A172 (cell line): ENCODE data around the gene SBF2. TPM values are rescaled to one million over a fixed set of nuclear protein-coding genes. Genes with fewer than 3 reads are reported as not detected.
"Not testable (repeated sequence)": the region's sequence is repeated elsewhere in the genome, so short reads cannot be mapped to it uniquely, and the experiment has no call there.

Source experiments
- DNase-seq: peaks from one replicate; pipeline ENCODE4 v3.0.0-alpha.2; 2015; ENCODE audit warnings: low spot score
- total RNA-seq: library from RNA; depleted of rRNA; stranded (reverse); fragments of >200 nt; shearing (Covaris generic); gene quantifications from 2 replicates; pipeline ENCODE4 v1.2.3, GENCODE V29; 2014

The SBF2 gene
- total RNA-seq, 1 experiment from 2014 or later: 34.7 TPM

DNA sequence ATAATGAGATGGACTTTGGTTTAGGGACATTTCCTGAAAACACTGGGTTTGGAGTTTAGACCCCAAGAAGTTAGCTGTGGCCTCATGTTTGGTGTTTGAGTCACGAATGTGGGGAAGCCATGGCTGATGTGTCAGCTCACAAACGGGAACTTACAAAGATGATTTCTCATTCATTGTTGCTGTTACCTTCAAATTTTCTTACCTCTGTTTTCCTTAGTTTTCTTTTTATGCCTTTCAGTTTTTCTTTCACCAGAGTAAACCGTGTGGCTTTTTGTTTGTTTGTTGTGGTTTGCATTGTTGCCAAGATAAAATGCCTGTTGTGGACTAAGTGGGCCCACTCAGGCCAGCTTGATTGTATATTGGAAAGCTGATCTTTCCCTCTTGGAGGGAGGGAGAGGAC, 541.0 kb downstream of the SBF2 start:
- DNase-seq: peak; percentile 57

DNA sequence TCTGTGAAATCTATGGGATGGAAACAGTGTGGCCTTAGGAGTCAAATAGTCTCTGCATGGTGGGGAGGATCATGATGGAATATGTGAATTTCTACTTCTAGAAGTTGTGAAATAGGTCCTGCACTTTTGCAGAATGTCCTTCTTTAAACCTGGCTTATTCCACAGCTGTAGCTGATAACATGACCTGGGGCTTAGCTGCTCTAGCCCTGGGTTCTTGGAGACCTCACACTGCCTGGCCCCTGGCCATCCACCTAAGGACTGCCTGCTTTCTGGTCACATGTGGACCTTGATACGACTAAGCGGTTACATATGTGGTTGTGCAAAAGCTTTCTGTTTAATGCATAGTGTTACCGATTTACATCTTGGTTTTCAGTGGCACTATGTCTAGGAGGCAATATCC, 541.9 kb downstream of the SBF2 start:
- no peak for DNase-seq

DNA sequence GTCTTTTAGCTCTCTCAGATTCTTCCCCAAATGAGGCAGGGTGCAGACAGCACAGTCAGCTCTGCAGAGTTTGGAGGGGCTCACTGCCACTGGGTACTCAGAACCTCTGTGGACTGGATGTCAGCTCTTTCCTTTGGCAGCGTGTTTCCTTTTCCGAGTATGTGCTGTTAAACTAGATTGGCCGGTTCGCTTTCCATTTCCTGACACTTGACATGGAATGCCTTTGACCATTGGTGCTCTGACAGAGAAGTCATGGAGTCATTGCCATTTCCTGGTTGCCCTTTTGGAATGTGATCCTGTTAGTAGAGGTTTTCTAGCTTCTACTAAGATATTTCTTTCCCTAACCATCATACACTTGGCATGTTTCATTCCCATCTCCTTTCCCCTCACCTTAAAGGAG, 543.5 kb downstream of the SBF2 start:
- no peak for DNase-seq

DNA sequence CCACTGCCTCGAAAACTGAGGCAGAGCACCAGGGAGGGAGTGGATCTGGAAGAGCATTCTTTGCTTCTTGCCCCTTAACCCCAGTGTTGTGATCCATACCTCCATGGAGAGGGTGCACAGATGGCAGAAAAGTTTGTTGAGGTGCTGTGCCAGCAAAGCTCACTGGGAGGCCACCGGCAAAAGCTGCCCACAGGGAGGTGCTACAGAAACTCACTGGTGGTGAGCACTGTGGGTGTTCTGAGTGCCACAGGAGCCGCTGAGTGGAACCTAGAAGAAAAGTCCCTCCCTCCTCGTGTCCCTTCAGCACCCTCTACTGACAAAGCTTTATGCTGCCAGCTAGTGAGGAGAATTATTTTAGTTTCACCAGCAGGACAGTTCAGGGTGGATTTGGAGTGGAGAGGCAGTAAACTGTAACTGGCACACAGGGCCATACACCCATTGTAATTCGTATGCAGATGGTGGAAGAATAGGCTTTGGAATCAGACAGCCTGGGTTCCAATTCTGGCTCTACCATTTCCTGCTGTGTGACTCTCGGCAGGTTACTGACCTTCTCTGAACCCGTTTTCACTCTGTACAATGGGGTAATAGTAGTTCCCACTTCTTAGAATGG, 545.6 kb downstream of the SBF2 start:
- peak; percentile 85 for DNase-seq

DNA sequence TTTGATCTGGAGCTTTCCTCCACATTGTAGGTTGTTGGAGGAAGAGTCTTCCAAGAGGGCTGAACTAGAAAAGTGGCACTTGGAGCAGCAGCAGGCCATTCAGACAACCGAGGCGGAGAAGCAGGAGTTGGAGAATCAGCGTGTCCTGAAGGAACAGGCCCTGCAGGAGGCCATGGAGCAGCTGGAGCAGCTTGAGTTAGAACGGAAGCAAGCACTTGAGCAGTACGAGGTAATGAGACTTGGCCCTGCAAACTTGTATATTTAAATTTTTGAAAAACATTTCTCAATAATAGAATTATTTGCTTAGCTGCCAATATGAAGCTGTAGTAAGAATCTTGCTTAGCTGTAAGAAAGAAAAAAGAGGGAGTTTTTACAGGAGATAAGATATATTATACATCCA, 546.2 kb downstream of the SBF2 start:
- no peak for DNase-seq

DNA sequence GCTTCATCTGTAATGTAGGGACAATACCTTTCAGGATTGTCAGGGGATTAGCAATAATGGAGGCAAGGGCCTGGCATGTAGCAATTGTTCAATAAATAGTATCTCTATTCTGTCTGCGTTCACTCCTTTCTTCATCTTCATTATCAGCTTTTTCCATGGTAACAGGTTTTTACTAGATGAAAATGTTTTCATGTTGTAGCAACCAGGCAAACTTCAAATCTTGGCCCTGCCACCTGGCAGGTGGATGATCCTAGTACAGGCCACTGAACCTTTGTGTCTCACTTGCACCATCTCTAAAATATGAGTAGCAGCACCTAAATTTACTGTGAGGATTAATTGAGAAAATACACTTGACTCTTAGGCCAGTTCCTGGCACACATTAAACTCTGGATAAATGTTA, 546.8 kb downstream of the SBF2 start:
- DNase-seq: no peak

DNA sequence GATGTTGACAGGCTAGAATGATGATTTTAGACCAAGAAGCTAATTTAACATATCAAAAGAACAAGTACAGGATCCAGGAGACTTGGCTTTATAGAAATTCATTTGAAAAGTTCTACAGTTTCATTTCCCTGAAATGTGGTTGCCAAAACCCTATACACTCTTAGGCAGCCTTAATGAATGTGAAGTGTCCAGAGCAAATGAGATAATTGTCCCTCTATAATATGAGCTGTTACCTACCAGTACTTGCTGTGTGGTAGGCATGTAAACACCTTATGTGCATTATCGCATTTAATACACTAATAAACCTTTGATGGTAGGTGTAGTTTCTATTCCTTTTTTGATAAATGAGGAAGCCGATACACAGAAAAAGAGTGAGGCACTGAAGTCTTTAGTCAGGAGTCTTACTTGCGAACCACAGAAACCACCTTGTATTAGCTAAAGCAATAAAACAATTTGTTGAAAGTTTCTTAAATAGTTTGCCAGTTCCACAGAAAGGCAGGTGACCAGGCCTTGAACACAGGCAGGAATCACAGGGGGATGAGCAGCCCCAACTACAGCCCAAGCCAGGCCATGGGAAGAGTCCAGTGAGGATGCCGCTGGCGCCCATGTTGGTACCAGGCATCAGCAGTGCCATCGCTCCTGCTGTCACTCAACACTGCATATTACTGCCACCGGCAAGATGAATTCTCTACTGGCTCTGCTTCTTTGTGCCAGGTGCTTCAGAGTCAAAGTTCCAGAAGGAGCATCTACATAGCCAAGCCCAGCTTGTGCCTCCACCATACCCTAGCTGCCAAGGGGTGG, 548.4 kb downstream of the SBF2 start:
- no peak for DNase-seq

DNA sequence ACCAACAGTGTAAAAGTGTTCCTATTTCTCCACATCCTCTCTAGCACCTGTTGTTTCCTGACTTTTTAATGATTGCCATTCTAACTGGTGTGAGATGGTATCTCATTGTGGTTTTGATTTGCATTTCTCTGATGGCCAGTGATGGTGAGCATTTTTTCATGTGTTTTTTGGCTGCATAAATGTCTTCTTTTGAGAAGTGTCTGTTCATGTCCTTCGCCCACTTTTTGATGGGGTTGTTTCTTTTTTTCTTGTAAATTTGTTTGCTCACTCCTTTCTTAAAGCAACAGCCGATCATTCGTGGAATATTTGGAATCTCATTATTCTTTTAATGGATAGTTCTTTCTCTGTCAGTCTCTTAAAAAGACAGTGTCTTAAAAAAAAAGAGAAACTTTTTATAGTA, 550.5 kb downstream of the SBF2 start:
- not testable (repeated sequence) for DNase-seq

DNA sequence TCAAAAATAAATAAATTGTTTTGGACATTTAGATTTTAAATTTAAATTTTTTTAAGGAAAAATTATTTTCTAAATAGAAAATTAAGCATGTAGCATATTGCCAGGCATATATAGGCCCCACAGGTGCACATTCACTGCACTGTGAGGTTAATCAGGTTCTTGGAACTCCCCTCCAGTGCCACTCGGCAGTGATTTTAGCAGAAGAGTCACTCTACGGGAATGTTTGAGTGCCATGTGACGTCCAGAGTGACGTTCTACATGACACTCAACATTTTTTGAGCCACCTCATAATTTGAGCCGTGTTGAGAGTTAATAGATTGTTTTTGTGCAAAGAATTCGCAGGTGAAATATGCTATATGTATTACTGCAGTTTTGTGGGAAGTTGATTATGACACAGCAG, 552.8 kb downstream of the SBF2 start:
- DNase-seq: no peak

DNA sequence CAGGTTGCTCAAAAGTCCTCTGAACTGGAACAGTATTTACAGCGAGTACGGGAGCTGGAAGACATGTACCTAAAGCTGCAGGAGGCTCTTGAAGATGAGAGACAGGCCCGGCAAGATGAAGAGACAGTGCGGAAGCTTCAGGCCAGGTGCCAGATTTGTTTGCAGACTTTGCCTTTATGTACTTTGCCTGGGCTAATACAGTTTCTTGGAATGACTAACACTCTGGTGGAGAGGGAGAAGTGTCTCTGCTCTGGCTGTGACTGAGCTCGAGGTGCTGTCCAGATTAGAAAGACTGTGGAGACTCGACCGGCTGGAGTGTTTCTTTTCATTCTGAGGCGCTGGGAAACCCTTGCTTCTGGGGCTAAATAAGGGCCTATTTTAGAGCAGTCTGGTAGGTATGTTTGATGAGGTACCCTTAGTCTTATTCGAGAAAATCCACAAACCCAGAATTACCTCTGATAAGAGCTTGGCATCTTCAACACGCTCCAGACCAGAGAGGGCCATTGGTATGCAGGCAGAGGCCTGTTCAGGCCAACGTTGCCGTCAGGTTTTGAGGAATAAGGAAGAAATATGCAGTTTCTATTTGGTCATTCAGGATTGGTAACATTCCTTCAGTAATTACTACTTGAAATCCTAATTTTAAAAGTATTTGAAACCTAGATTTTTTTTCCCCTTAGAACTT, 553.7 kb downstream of the SBF2 start:
- no peak for DNase-seq

DNA sequence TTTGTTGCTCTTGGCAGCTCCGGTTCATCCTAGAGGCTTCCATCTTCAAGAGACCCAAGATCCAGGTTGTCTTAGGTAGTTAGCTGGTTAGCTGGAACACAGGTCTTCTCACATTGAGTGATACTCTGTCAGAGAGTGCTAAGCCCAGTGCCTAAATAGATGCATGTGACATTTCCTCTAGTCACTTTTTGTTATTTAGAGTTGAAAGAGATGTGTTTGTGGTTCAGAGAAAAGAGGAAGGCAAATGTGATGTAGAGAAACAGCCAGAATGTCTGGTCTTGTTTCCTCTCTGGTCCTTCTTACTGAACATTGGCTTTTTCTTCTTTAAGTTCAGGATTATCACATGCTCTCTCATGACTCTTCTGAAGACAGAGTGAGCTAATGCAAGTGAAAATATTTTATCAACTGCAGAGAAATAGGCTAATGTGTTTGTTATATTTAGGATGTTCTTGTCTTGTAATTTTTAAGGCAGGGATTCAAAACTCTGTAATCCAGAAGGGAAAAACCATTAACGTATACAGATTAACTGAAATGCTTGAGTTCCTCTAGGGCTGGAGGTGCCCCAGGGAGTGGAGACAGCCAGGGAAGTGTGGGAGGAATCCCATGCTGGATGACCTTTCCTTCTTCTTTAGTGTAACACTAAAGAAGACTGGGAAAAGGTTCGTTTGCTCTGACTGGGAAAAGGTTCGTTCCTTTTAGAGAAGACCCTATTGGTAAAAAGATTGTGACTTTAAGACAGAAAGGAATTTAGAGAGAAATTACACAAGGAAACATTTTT, 554.7 kb downstream of the SBF2 start:
- DNase-seq: no peak

DNA sequence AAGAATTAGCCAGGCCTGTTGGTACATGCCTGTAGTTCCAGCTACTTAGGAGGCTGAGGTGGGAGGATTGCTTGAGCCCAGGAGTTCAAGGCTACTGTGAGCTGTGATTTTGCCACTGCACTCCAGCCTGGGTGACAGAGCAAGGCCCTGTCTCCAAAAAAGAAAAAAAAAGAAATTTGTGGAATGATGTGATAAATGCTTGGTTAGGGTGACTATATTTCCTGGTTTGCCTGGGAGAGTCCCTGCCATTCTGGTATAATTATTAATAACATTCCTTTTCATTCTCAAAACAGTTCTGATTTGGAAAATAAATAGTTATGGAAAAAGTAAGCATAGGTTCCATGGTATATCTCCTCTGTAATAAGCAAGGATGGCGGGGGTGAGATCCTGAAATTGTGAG, 555.3 kb downstream of the SBF2 start:
- no peak for DNase-seq

DNA sequence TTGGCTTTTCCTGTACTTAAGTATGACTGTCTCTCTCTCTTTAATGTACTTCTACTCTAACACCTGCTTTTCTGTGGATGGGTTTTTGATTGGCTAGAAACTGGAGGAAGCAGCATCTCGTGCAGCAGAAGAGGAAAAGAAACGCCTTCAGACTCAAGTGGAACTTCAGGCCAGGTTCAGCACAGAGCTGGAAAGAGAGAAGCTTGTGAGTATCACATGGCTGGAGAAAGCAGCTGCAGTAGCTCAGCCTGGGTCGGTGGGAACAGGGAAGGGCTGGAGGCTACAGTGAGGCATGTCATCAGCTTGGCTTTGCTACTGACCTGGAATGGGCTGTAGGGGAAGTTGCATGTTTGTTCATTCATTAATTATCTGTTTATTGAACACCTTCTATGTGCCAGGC, 555.9 kb downstream of the SBF2 start:
- no peak for DNase-seq

DNA sequence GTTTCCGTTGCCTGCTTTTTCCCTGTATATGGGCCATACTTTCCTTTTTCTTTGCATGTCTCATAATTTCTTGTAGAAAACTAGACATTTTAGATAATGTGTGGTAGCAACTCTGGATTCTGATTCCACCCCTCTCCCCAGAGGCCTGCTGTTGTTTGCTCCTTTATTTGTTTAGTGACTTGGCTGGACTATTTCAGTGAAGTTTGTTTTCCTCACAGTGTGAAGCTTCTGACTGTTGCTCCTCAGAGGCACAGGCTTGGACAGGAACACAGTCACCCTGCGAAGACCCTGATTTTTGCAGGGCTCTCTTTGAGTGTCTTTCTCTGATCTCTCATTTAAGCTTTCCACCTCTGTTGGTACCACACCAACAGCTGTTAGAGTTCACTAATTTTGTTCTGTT, 557.7 kb downstream of the SBF2 start:
- DNase-seq: no peak

DNA sequence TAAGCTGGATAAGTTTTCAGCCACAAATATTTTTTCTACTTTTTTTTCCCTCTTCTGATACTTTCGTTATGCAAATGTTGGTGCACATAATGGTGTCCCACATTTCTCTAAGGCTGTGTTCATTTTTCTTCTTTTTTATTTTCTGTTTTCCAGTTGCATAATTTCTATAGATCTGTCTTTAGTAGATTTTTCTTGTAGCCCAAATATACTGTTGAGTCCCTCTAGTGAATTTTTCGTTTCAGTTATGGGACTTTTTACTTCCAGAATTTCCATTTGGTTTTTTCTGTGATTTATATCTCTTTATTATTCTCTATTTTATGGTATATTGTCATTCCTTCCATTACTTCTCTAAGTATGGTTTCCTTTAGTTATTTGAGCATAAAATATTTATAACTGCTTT, 558.1 kb downstream of the SBF2 start:
- no peak for DNase-seq

DNA sequence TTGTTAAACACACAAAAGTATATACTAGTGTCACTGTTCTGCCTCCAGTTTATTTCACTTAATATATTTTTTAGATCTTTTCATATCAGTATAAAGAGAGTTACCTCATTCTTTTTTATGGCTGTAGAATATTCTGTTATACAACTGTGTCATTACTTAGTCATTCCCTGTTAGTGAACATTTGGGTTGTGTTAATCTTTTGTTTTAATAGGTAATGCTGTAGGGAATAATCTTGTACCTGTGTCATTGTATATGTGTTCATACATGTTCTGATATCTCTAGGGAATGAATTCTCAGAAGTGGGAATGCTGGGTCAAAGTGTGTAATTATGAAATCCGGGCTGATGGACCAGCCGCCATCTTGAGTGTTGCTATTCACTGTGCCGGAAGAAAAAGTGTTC, 558.8 kb downstream of the SBF2 start:
- no peak for DNase-seq

DNA sequence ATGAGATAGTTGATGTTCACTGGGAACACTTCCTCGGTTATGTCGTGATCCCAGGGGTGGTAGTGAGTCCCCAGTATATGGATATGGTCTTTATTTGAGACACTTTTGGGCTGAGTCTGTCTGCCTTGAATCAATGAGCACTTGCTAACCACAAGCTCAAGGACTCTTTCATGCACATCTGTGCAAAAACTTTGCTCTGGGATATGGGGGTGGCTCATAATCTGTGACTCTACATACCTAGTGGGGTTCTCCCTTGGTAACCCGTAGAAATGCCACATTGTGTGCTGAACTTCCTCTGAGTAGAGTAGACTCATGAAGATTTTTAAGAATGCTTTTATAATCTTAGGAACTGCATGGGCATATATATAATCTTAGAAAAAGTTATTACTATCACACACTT, 560.8 kb downstream of the SBF2 start:
- no peak for DNase-seq

DNA sequence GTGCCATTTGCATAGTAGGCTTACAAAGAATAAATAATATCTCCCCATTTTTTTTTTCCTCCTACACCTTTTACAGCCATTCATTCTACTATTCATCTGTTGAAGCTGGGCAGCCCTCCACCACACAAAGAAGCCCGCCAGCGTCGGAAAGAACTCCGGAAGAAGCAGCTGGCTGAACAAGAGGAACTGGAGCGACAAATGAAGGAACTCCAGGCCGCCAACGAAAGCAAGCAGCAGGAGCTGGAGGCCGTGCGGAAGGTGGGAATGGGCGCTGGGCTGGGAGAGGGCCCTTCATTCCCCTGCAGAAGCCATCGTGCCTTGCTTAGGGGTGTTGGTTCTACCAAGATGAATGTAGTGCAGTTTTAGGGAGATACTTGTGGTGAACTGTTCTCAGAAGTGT, 561.6 kb downstream of the SBF2 start:
- DNase-seq: no peak

DNA sequence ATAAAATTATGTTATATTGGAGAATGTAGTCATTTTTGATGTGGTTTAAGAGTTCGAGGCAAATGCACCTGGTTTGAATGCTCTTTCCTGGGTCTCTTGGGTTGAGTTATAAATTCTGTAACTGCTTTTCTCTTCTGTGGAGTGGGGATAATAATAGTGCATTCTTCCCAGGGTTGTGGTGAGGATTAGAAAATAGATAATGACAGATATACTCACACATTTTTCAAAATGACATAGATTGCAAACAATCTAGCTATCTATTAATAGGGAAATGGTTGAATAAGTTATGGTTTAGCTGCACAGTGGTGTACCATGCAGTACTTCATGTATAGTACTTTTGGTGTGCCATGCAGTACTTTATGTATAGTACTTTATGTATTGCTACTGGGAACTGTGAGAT, 562.8 kb downstream of the SBF2 start:
- no peak for DNase-seq
